K562 (cell line): Measurements from ENCODE around the gene KCTD15. TPM values are rescaled to one million over a fixed set of nuclear protein-coding genes. Genes with fewer than 3 reads are reported as not detected.

Experiments used
- ATAC-seq: fragments of 200-7000 bp; cut with Tn5 transposase; 3 replicates; pipeline ENCODE4 v1.9.1; 2020; ENCODE audit warnings: moderate library complexity
- BruUV-seq: library from RNA; stranded (reverse); fragments of 400-500 nt; replicated peaks from 2 replicates; lab custom pipeline; 2021; lab: Mats Ljungman, UMichigan
- CTCF ChIA-PET: fragments of 300-600 bp; formaldehyde crosslinking; extraction: SDS; loops from one replicate; lab custom pipeline; 2021; ENCODE audit warnings: low intra/inter-chr PET ratio; lab: Yijun Ruan, JAX
- POLR2A ChIA-PET: fragments of 300-600, 350-650 bp; sonication (Branson Sonifier 250); formaldehyde crosslinking; extraction: SDS; loops from one replicate; lab custom pipeline; 2021; ENCODE audit warnings: antibody characterized with exemption, inconsistent platforms; lab: Yijun Ruan, JAX
- DNase-seq, 4 experiments: peaks; one replicate each; pipeline versions ENCODE4 v3.0.0 to v3.0.0-alpha.2; 2011 to 2018; ENCODE audit warnings: low spot score in 3 of 4, mixed read lengths in 3 of 4; ENCODE audit errors: extremely low read depth in 1 of 4
- FAIRE-seq: peaks from 2 replicates; lab custom pipeline; 2011; peaks lifted over from hg19 to GRCh38; lab: Jason Lieb, UNC
- H2AFZ ChIP-seq: 2 replicates; pipeline ENCODE4 v1.6.0; 2011; ENCODE audit warnings: low read depth, low read length, control low read depth, inconsistent platforms
- H3K27ac ChIP-seq: fragments of 200-600 bp; 3 replicates; pipeline ENCODE4 v1.8.0; 2011; ENCODE audit warnings: low read depth, mild to moderate bottlenecking, control low read depth, inconsistent platforms, low read length, moderate library complexity, mixed read lengths; ENCODE audit errors: extremely low read depth
- H3K27me3 ChIP-seq, 2 experiments: fragments of 300-600 bp in 1 of 2; 2 replicates in 1 of 2; 3 replicates in 1 of 2; pipeline versions ENCODE4 v1.6.0 to v1.8.0; 2011; ENCODE audit warnings: inconsistent platforms in 2 of 2, low read length in 2 of 2, mild to moderate bottlenecking in 1 of 2, mixed read lengths in 1 of 2, moderate library complexity in 1 of 2; ENCODE audit not compliant: control insufficient read depth in 2 of 2, insufficient read depth in 2 of 2
- H3K36me3 ChIP-seq: fragments of 300-600 bp; 3 replicates; pipeline ENCODE4 v1.8.0; 2011; ENCODE audit warnings: mild to moderate bottlenecking, low read length, inconsistent platforms; ENCODE audit not compliant: control insufficient read depth, insufficient read depth
- H3K4me1 ChIP-seq, 2 experiments: fragments of 200-600 bp in 1 of 2; replicated peaks in 1 of 2; 2 replicates in 1 of 2; 3 replicates in 1 of 2; pipeline versions ENCODE4 v1.5.1 to v1.8.0; 2011; ENCODE audit warnings: inconsistent platforms in 2 of 2, low read length in 2 of 2, mild to moderate bottlenecking in 1 of 2, mixed read lengths in 1 of 2, moderate library complexity in 1 of 2; ENCODE audit not compliant: control insufficient read depth in 2 of 2, insufficient read depth in 2 of 2
- H3K4me2 ChIP-seq: 2 replicates; pipeline ENCODE4 v1.6.1; 2011; ENCODE audit warnings: low read length, control low read depth, inconsistent platforms, mixed read lengths; ENCODE audit not compliant: insufficient read depth
- H3K4me3 ChIP-seq: fragments of 200-600 bp; sonication (generic), shearing (Covaris generic); 2 replicates; pipeline ENCODE4 v1.5.1; 2016; ENCODE audit warnings: control low read depth, inconsistent platforms
- H3K79me2 ChIP-seq: fragments of 200-600 bp; 3 replicates; pipeline ENCODE4 v1.8.0; 2011; ENCODE audit warnings: low read length, inconsistent platforms; ENCODE audit not compliant: control insufficient read depth, insufficient read depth
- H3K9ac ChIP-seq, 2 experiments: 2 replicates each; pipeline versions ENCODE4 v1.6.0 to v1.6.1; 2011; ENCODE audit warnings: low read depth in 2 of 2, low read length in 2 of 2, control low read depth in 1 of 2, inconsistent platforms in 1 of 2, mild to moderate bottlenecking in 1 of 2, mixed read lengths in 1 of 2; ENCODE audit not compliant: insufficient read depth in 1 of 2
- H3K9me1 ChIP-seq: one replicate; pipeline ENCODE4 v1.6.0; 2011; ENCODE audit warnings: inconsistent platforms, mild to moderate bottlenecking, low read length, moderate library complexity; ENCODE audit not compliant: control insufficient read depth, insufficient read depth
- H3K9me3 ChIP-seq: replicated peaks from 2 replicates; pipeline ENCODE4 v1.5.1; 2011; ENCODE audit warnings: low read depth, low read length, inconsistent platforms; ENCODE audit not compliant: control insufficient read depth, insufficient read depth
- H4K20me1 ChIP-seq: replicated peaks from 2 replicates; pipeline ENCODE4 v1.6.1; 2011; ENCODE audit warnings: low read length, inconsistent platforms, mixed read lengths; ENCODE audit not compliant: control insufficient read depth, insufficient read depth
- GTF2A2 ChIP-seq: IDR thresholded peaks from 2 replicates; pipeline ENCODE4 v1.6.1; 2016; ENCODE audit warnings: mild to moderate bottlenecking, missing genetic modification characterization, missing compliant biosample characterization
- HNRNPH1 ChIP-seq: fragments of 200-400 bp; formaldehyde crosslinking; optimal IDR thresholded peaks from 2 replicates; pipeline ENCODE3; 2017; ENCODE audit warnings: low read depth, mild to moderate bottlenecking, low read length, moderate library complexity
- ILK ChIP-seq: fragments of 450-650 bp; IDR thresholded peaks from 2 replicates; pipeline ENCODE4 v1.6.1; 2016; ENCODE audit warnings: missing genetic modification characterization, low read depth, mild to moderate bottlenecking, missing compliant biosample characterization, moderate library complexity, borderline replicate concordance
- JUNB ChIP-seq: fragments of 450-650 bp; formaldehyde crosslinking; conservative IDR thresholded peaks from 2 replicates; pipeline ENCODE4 v1.4.0; 2020; ENCODE audit warnings: mild to moderate bottlenecking
- MBD1 ChIP-seq: fragments of 250-450 bp; sonication (Bioruptor Pico); IDR thresholded peaks from 2 replicates; pipeline ENCODE4 v1.8.0; 2022; ENCODE audit warnings: inconsistent platforms
- MED1 ChIP-seq: sonication (generic); formaldehyde crosslinking; IDR thresholded peaks from 2 replicates; pipeline ENCODE4 v1.8.1; 2023; ENCODE audit warnings: missing genetic modification reagents, borderline replicate concordance
- SMARCA4 ChIP-seq: fragments of 450-650 bp; IDR thresholded peaks from 2 replicates; pipeline ENCODE4 v1.6.1; 2016
- SMC3 ChIP-seq: conservative IDR thresholded peaks from 2 replicates; pipeline ENCODE4 v1.6.1; 2011; ENCODE audit warnings: low read depth, low read length, improper control_type of control experiment; ENCODE audit not compliant: insufficient read depth
- ZBTB26 ChIP-seq: fragments of 450-650 bp; formaldehyde crosslinking; IDR thresholded peaks from 2 replicates; pipeline ENCODE4 v1.4.0; 2022; ENCODE audit warnings: missing genetic modification characterization
- ZNF146 ChIP-seq: IDR thresholded peaks from one replicate; pipeline ENCODE4 v1.6.1; 2018; ENCODE audit warnings: missing compliant biosample characterization; ENCODE audit not compliant: unreplicated experiment
- ZNF77 ChIP-seq: fragments of 250-450 bp; sonication (Bioruptor Pico); IDR thresholded peaks from 2 replicates; pipeline ENCODE4 v1.5.0; 2020
- WGBS: fragments of 100-300 bp; shearing (Covaris generic); methylation state at CpG from one replicate; pipeline ENCODE4 v1.1.6; 2016; ENCODE audit warnings: low coverage, mixed read lengths; ENCODE audit not compliant: insufficient coverage; ENCODE audit errors: missing lambda C conversion rate; 5-methylcytosine and 5-hydroxymethylcytosine counted together
- in situ Hi-C: fragments of 300-500 bp; cut with MboI; formaldehyde crosslinking; loops from 4 replicates; pipeline ENCODE4 v1.15.0; 2018; ENCODE audit warnings: inconsistent platforms, mixed read lengths
- intact Hi-C: fragments of 100-400 bp; cut with micrococcal nuclease; formaldehyde crosslinking; loops from 2 replicates; pipeline ENCODE4 v1.14.2; 2022
- polyA plus RNA-seq, 8 experiments: library from polyadenylated mRNA; depleted of rRNA in 4 of 8; stranded (reverse) in 5 of 8; unstranded in 3 of 8; fragments of >200 nt; fragmentation: Nextera tagmentation in 2 of 8; fragmentation: Illumina TruSeq in 1 of 8; extraction: Ambion mirVana in 2 of 8; extraction: Trizol in 1 of 8; gene quantifications; 2 replicates each; pipeline versions ENCODE4 v1.2.1 to v1.2.3, GENCODE V29; 2011 to 2014; ENCODE audit warnings: inconsistent platforms in 1 of 8, missing spikeins in 1 of 8
- total RNA-seq, 7 experiments: library from RNA; depleted of rRNA in 6 of 7; stranded (reverse); fragments of >200 nt in 6 of 7; fragmentation: Illumina TruSeq in 2 of 7; extraction: Trizol in 2 of 7; gene quantifications; 2 replicates each; pipeline versions ENCODE4 v1.2.1 to v1.2.3, GENCODE V29; 2011 to 2021; ENCODE audit warnings: low replicate concordance in 1 of 7

KCTD15 gene
- total and polyA plus RNA-seq, 9 of the 15 experiments (the other 6 are each of a cell fraction or from before 2014, with no cell fraction given) = 1.7 to 49.0 (median 11.8) TPM

GRCh38 chr19:33814181-33815165 lies 17.8 kb downstream of the KCTD15 start:
- H3K27ac ChIP-seq = no peak overlapping the region
- no peak overlapping the region for H3K4me2 ChIP-seq
- ATAC-seq (no peak), DNase-seq (no peak), FAIRE-seq (no peak)
- no peak overlapping the region for H3K4me3 ChIP-seq
- H4K20me1 ChIP-seq = no peaks in the 10 kb centered on the region
- no peaks in the 10 kb centered on the region for H3K9me1 ChIP-seq
- peaks cover 30% of the 10 kb centered on the region; the same call in 1 of the 3 replicates for H3K36me3 ChIP-seq
- no peak overlapping the region for H2AFZ ChIP-seq
- no peaks in the 10 kb centered on the region for H3K79me2 ChIP-seq
- H3K9me3 ChIP-seq = no peaks in the 10 kb centered on the region
- intact Hi-C loops = no loop called here
- no TSS peak for BruUV-seq
- TF ChIP-seq MBD1 (CRISPR knock-in tag) (no peak), ZNF146 (CRISPR knock-in tag) (no peak), JUNB (CRISPR knock-in tag) (no peak), ILK (no peak), GTF2A2 (tag) (no peak), ZNF77 (CRISPR knock-in tag) (no peak), MED1 (CRISPR knock-in tag) (no peak), HNRNPH1 (no peak), SMARCA4 (no peak), SMC3 (no peak), ZBTB26 (no peak)
- H3K9ac ChIP-seq = no peak overlapping the region
- H3K27me3 ChIP-seq = no peaks in the 10 kb centered on the region
- in situ Hi-C loops = no loop called here
- 78% methylated on average over 21 of the region's 21 CpGs for WGBS
- POLR2A ChIA-PET = no interaction called here
- CTCF ChIA-PET = no interaction called here
- H3K4me1 ChIP-seq = peaks cover under 1 to 9% of the 10 kb centered on the region in 2 experiments; a peak in 4 of 5 replicates
